K562 (cell line): ENCODE measurements around the gene CAMK1D. TPM values are rescaled to one million over a fixed set of nuclear protein-coding genes. Genes with fewer than 3 reads are reported as not detected.

Experiments
- ATAC-seq: fragments of 200-7000 bp; cut with Tn5 transposase; 3 replicates; pipeline ENCODE4 v1.9.1; 2020; ENCODE audit warnings: moderate library complexity
- BruUV-seq: library from RNA; stranded (reverse); fragments of 400-500 nt; replicated peaks from 2 replicates; lab custom pipeline; 2021; lab: Mats Ljungman, UMichigan
- CTCF ChIA-PET: fragments of 300-600 bp; formaldehyde crosslinking; extraction: SDS; loops from one replicate; lab custom pipeline; 2021; ENCODE audit warnings: low intra/inter-chr PET ratio; lab: Yijun Ruan, JAX
- POLR2A ChIA-PET: fragments of 300-600, 350-650 bp; sonication (Branson Sonifier 250); formaldehyde crosslinking; extraction: SDS; loops from one replicate; lab custom pipeline; 2021; ENCODE audit warnings: antibody characterized with exemption, inconsistent platforms; lab: Yijun Ruan, JAX
- DNase-seq, 4 experiments: peaks; one replicate each; pipeline versions ENCODE4 v3.0.0 to v3.0.0-alpha.2; 2011 to 2018; ENCODE audit warnings: low spot score in 3 of 4, mixed read lengths in 3 of 4; ENCODE audit errors: extremely low read depth in 1 of 4
- FAIRE-seq: peaks from 2 replicates; lab custom pipeline; 2011; peaks lifted over from hg19 to GRCh38; lab: Jason Lieb, UNC
- H2AFZ ChIP-seq: 2 replicates; pipeline ENCODE4 v1.6.0; 2011; ENCODE audit warnings: low read depth, low read length, control low read depth, inconsistent platforms
- H3K27ac ChIP-seq: fragments of 200-600 bp; 3 replicates; pipeline ENCODE4 v1.8.0; 2011; ENCODE audit warnings: low read depth, mild to moderate bottlenecking, control low read depth, inconsistent platforms, low read length, moderate library complexity, mixed read lengths; ENCODE audit errors: extremely low read depth
- H3K27me3 ChIP-seq, 2 experiments: fragments of 300-600 bp in 1 of 2; 2 replicates in 1 of 2; 3 replicates in 1 of 2; pipeline versions ENCODE4 v1.6.0 to v1.8.0; 2011; ENCODE audit warnings: inconsistent platforms in 2 of 2, low read length in 2 of 2, mild to moderate bottlenecking in 1 of 2, mixed read lengths in 1 of 2, moderate library complexity in 1 of 2; ENCODE audit not compliant: control insufficient read depth in 2 of 2, insufficient read depth in 2 of 2
- H3K36me3 ChIP-seq: fragments of 300-600 bp; 3 replicates; pipeline ENCODE4 v1.8.0; 2011; ENCODE audit warnings: mild to moderate bottlenecking, low read length, inconsistent platforms; ENCODE audit not compliant: control insufficient read depth, insufficient read depth
- H3K4me1 ChIP-seq, 2 experiments: fragments of 200-600 bp in 1 of 2; replicated peaks in 1 of 2; 2 replicates in 1 of 2; 3 replicates in 1 of 2; pipeline versions ENCODE4 v1.5.1 to v1.8.0; 2011; ENCODE audit warnings: inconsistent platforms in 2 of 2, low read length in 2 of 2, mild to moderate bottlenecking in 1 of 2, mixed read lengths in 1 of 2, moderate library complexity in 1 of 2; ENCODE audit not compliant: control insufficient read depth in 2 of 2, insufficient read depth in 2 of 2
- H3K4me2 ChIP-seq: 2 replicates; pipeline ENCODE4 v1.6.1; 2011; ENCODE audit warnings: low read length, control low read depth, inconsistent platforms, mixed read lengths; ENCODE audit not compliant: insufficient read depth
- H3K4me3 ChIP-seq: fragments of 200-600 bp; sonication (generic), shearing (Covaris generic); 2 replicates; pipeline ENCODE4 v1.5.1; 2016; ENCODE audit warnings: control low read depth, inconsistent platforms
- H3K79me2 ChIP-seq: fragments of 200-600 bp; 3 replicates; pipeline ENCODE4 v1.8.0; 2011; ENCODE audit warnings: low read length, inconsistent platforms; ENCODE audit not compliant: control insufficient read depth, insufficient read depth
- H3K9ac ChIP-seq, 2 experiments: 2 replicates each; pipeline versions ENCODE4 v1.6.0 to v1.6.1; 2011; ENCODE audit warnings: low read depth in 2 of 2, low read length in 2 of 2, control low read depth in 1 of 2, inconsistent platforms in 1 of 2, mild to moderate bottlenecking in 1 of 2, mixed read lengths in 1 of 2; ENCODE audit not compliant: insufficient read depth in 1 of 2
- H3K9me1 ChIP-seq: one replicate; pipeline ENCODE4 v1.6.0; 2011; ENCODE audit warnings: inconsistent platforms, mild to moderate bottlenecking, low read length, moderate library complexity; ENCODE audit not compliant: control insufficient read depth, insufficient read depth
- H3K9me3 ChIP-seq: replicated peaks from 2 replicates; pipeline ENCODE4 v1.5.1; 2011; ENCODE audit warnings: low read depth, low read length, inconsistent platforms; ENCODE audit not compliant: control insufficient read depth, insufficient read depth
- H4K20me1 ChIP-seq: replicated peaks from 2 replicates; pipeline ENCODE4 v1.6.1; 2011; ENCODE audit warnings: low read length, inconsistent platforms, mixed read lengths; ENCODE audit not compliant: control insufficient read depth, insufficient read depth
- DDX20 ChIP-seq: fragments of 450-650 bp; IDR thresholded peaks from 2 replicates; pipeline ENCODE4 v1.6.1; 2016; ENCODE audit warnings: missing genetic modification characterization, low read depth, mild to moderate bottlenecking, missing compliant biosample characterization, moderate library complexity
- HDAC8 ChIP-seq: fragments of 450-650 bp; IDR thresholded peaks from 2 replicates; pipeline ENCODE4 v1.6.1; 2016; ENCODE audit warnings: mild to moderate bottlenecking, missing genetic modification characterization, moderate library complexity, missing compliant biosample characterization
- HIVEP1 ChIP-seq: fragments of 250-450 bp; sonication (Bioruptor Pico); IDR thresholded peaks from 2 replicates; pipeline ENCODE4 v1.4.0; 2020; ENCODE audit warnings: mild to moderate bottlenecking
- IFI16 ChIP-seq: fragments of 250-450 bp; sonication (Bioruptor Pico); IDR thresholded peaks from 2 replicates; pipeline ENCODE4 v2.1.2; 2022; ENCODE audit warnings: mild to moderate bottlenecking, inconsistent platforms
- JUND ChIP-seq, 2 experiments: IDR thresholded peaks; 2 replicates in 1 of 2; 3 replicates in 1 of 2; pipeline ENCODE4 v1.6.1; 2011; ENCODE audit warnings: borderline replicate concordance in 2 of 2, low read depth in 2 of 2, low read length in 2 of 2, improper control_type of control experiment in 1 of 2, missing biosample characterization in 1 of 2, missing genetic modification characterization in 1 of 2, missing genetic modification reagents in 1 of 2
- KDM2B ChIP-seq: fragments of 250-450 bp; sonication (Bioruptor Pico); IDR thresholded peaks from 2 replicates; pipeline ENCODE4 v1.8.0; 2021; ENCODE audit warnings: mild to moderate bottlenecking, moderate library complexity
- MAFG ChIP-seq: fragments of 450-650 bp; conservative IDR thresholded peaks from 2 replicates; pipeline ENCODE4 v1.6.1; 2016; ENCODE audit warnings: missing genetic modification characterization, missing compliant biosample characterization
- PHB ChIP-seq: fragments of 250-450 bp; sonication (Bioruptor Pico); IDR thresholded peaks from 2 replicates; pipeline ENCODE4 v1.5.0; 2021
- ZNF551 ChIP-seq: fragments of 250-450 bp; sonication (Bioruptor Pico); IDR thresholded peaks from 2 replicates; pipeline ENCODE4 v1.5.0; 2021; ENCODE audit warnings: mild to moderate bottlenecking, moderate library complexity
- WGBS: fragments of 100-300 bp; shearing (Covaris generic); methylation state at CpG from one replicate; pipeline ENCODE4 v1.1.6; 2016; ENCODE audit warnings: low coverage, mixed read lengths; ENCODE audit not compliant: insufficient coverage; ENCODE audit errors: missing lambda C conversion rate; 5-methylcytosine and 5-hydroxymethylcytosine counted together
- in situ Hi-C: fragments of 300-500 bp; cut with MboI; formaldehyde crosslinking; loops from 4 replicates; pipeline ENCODE4 v1.15.0; 2018; ENCODE audit warnings: inconsistent platforms, mixed read lengths
- intact Hi-C: fragments of 100-400 bp; cut with micrococcal nuclease; formaldehyde crosslinking; loops from 2 replicates; pipeline ENCODE4 v1.14.2; 2022
- polyA plus RNA-seq, 8 experiments: library from polyadenylated mRNA; depleted of rRNA in 4 of 8; stranded (reverse) in 5 of 8; unstranded in 3 of 8; fragments of >200 nt; fragmentation: Nextera tagmentation in 2 of 8; fragmentation: Illumina TruSeq in 1 of 8; extraction: Ambion mirVana in 2 of 8; extraction: Trizol in 1 of 8; gene quantifications; 2 replicates each; pipeline versions ENCODE4 v1.2.1 to v1.2.3, GENCODE V29; 2011 to 2014; ENCODE audit warnings: inconsistent platforms in 1 of 8, missing spikeins in 1 of 8
- total RNA-seq, 7 experiments: library from RNA; depleted of rRNA in 6 of 7; stranded (reverse); fragments of >200 nt in 6 of 7; fragmentation: Illumina TruSeq in 2 of 7; extraction: Trizol in 2 of 7; gene quantifications; 2 replicates each; pipeline versions ENCODE4 v1.2.1 to v1.2.3, GENCODE V29; 2011 to 2021; ENCODE audit warnings: low replicate concordance in 1 of 7
- TF ChIP-seq, protein P1 (sequence below): fragments of 200-800 bp; sonication (Bioruptor generic); IDR thresholded peaks from 2 replicates; pipeline ENCODE4 v1.6.1; 2016; ENCODE audit warnings: missing genetic modification characterization, missing compliant biosample characterization
- TF ChIP-seq, protein P2 (sequence below): fragments of 250-450 bp; sonication (Bioruptor Pico); IDR thresholded peaks from 2 replicates; pipeline ENCODE4 v1.8.0; 2021; ENCODE audit warnings: mild to moderate bottlenecking, moderate library complexity
- TF ChIP-seq, protein P3 (sequence below): fragments of 450-650 bp; formaldehyde crosslinking; IDR thresholded peaks from 2 replicates; pipeline ENCODE4 v1.4.0; 2022; ENCODE audit warnings: missing genetic modification characterization
- TF ChIP-seq, protein P4 (sequence below): fragments of 250-450 bp; sonication (Bioruptor Pico); IDR thresholded peaks from 2 replicates; pipeline ENCODE4 v1.8.0; 2022; ENCODE audit warnings: moderate library complexity, mild to moderate bottlenecking, inconsistent platforms

The CAMK1D gene
- total and polyA plus RNA-seq, 9 of the 15 experiments (the other 6 are each of a cell fraction or from before 2014, with no cell fraction given) = 0.12 to 0.24 (median 0.20) TPM; not detected in 5

DNA sequence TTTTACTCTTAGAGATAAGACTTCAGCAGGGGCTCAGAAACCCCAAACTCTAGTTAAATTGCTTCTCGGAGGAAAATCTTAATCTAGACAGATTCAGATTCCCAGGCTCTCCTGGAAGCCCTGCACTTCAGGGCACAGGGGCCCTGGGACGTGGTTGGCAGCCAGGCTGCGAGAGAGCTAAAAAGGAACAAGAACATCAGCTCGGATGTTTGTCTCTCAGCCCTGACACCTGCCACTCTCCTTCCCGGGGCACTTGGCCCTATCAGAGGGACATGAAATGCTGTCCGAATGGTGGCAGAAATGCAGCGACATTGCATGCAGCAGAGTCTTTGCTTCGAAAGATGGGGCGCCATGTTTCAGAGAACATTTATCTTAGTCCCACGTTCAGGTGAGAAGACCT is 485.4 kb downstream of the CAMK1D start:
- H3K4me1 ChIP-seq = peaks cover 0 to 3% of the 10 kb centered on the region in 2 experiments; a peak in 2 of 5 replicates
- H3K4me2 ChIP-seq = no peak overlapping the region
- no peaks in the 10 kb centered on the region for H3K9me1 ChIP-seq
- H3K27ac ChIP-seq = no peak overlapping the region
- ATAC-seq (no peak), FAIRE-seq (no peak), DNase-seq (no peak)
- in situ Hi-C loops (no loop called here), intact Hi-C loops (no loop called here)
- 2% methylated on average over 10 of the region's 10 CpGs for WGBS
- no peak overlapping the region for H3K4me3 ChIP-seq
- H3K79me2 ChIP-seq = no peaks in the 10 kb centered on the region
- H3K9me3 ChIP-seq = no peaks in the 10 kb centered on the region
- H2AFZ ChIP-seq = no peak overlapping the region
- no peaks in the 10 kb centered on the region for H3K36me3 ChIP-seq
- peaks cover 3% of the 10 kb centered on the region; the same call in 1 of the 2 replicates for H4K20me1 ChIP-seq
- peaks cover 15 to 66% of the 10 kb centered on the region in 2 experiments for H3K27me3 ChIP-seq
- no TSS peak for BruUV-seq
- no peak overlapping the region for H3K9ac ChIP-seq
- TF ChIP-seq HDAC8 (tag) (no peak), ZNF551 (CRISPR knock-in tag) (no peak), JUND (IDR thresholded peaks at IDR 0.05; ENCODE audit: borderline replicate concordance, low read depth, low read length) (no peak), JUND (tag; IDR thresholded peaks at IDR 0.05; ENCODE audit: borderline replicate concordance, low read depth, low read length) (no peak), MAFG (tag) (no peak), HIVEP1 (CRISPR knock-in tag) (no peak), PHB (CRISPR knock-in tag) (no peak), DDX20 (tag) (no peak), KDM2B (CRISPR knock-in tag) (no peak), IFI16 (CRISPR knock-in tag) (no peak)
- TF ChIP-seq, protein P1, sequence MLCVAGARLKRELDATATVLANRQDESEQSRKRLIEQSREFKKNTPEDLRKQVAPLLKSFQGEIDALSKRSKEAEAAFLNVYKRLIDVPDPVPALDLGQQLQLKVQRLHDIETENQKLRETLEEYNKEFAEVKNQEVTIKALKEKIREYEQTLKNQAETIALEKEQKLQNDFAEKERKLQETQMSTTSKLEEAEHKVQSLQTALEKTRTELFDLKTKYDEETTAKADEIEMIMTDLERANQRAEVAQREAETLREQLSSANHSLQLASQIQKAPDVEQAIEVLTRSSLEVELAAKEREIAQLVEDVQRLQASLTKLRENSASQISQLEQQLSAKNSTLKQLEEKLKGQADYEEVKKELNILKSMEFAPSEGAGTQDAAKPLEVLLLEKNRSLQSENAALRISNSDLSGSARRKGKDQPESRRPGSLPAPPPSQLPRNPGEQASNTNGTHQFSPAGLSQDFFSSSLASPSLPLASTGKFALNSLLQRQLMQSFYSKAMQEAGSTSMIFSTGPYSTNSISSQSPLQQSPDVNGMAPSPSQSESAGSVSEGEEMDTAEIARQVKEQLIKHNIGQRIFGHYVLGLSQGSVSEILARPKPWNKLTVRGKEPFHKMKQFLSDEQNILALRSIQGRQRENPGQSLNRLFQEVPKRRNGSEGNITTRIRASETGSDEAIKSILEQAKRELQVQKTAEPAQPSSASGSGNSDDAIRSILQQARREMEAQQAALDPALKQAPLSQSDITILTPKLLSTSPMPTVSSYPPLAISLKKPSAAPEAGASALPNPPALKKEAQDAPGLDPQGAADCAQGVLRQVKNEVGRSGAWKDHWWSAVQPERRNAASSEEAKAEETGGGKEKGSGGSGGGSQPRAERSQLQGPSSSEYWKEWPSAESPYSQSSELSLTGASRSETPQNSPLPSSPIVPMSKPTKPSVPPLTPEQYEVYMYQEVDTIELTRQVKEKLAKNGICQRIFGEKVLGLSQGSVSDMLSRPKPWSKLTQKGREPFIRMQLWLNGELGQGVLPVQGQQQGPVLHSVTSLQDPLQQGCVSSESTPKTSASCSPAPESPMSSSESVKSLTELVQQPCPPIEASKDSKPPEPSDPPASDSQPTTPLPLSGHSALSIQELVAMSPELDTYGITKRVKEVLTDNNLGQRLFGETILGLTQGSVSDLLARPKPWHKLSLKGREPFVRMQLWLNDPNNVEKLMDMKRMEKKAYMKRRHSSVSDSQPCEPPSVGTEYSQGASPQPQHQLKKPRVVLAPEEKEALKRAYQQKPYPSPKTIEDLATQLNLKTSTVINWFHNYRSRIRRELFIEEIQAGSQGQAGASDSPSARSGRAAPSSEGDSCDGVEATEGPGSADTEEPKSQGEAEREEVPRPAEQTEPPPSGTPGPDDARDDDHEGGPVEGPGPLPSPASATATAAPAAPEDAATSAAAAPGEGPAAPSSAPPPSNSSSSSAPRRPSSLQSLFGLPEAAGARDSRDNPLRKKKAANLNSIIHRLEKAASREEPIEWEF (CRISPR knock-in tag) = no peak
- TF ChIP-seq, protein P2, sequence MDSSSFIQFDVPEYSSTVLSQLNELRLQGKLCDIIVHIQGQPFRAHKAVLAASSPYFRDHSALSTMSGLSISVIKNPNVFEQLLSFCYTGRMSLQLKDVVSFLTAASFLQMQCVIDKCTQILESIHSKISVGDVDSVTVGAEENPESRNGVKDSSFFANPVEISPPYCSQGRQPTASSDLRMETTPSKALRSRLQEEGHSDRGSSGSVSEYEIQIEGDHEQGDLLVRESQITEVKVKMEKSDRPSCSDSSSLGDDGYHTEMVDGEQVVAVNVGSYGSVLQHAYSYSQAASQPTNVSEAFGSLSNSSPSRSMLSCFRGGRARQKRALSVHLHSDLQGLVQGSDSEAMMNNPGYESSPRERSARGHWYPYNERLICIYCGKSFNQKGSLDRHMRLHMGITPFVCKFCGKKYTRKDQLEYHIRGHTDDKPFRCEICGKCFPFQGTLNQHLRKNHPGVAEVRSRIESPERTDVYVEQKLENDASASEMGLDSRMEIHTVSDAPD = no peak
- TF ChIP-seq, protein P3, sequence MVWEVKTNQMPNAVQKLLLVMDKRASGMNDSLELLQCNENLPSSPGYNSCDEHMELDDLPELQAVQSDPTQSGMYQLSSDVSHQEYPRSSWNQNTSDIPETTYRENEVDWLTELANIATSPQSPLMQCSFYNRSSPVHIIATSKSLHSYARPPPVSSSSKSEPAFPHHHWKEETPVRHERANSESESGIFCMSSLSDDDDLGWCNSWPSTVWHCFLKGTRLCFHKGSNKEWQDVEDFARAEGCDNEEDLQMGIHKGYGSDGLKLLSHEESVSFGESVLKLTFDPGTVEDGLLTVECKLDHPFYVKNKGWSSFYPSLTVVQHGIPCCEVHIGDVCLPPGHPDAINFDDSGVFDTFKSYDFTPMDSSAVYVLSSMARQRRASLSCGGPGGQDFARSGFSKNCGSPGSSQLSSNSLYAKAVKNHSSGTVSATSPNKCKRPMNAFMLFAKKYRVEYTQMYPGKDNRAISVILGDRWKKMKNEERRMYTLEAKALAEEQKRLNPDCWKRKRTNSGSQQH = no peak
- TF ChIP-seq, protein P4, sequence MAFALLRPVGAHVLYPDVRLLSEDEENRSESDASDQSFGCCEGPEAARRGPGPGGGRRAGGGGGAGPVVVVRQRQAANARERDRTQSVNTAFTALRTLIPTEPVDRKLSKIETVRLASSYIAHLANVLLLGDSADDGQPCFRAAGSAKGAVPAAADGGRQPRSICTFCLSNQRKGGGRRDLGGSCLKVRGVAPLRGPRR = no peak
- ChIA-PET POLR2A (interaction anchor here (1.3 kb wide), 1 partner anchor 14 kb away, joined by 5 read pairs; no protein-coding TSS in a partner anchor), CTCF (no interaction called here)
